Stimulated activated CD8-positive, alpha-beta memory T cell treated with anti-CD3 and anti-CD28 coated beads, Interleukin-15, amount 100 ng/mL, for 24 hours (primary cell): Measurements from ENCODE around the gene COL4A2.
"Not testable (repeated sequence)": the region's sequence is repeated elsewhere in the genome, so short reads cannot be mapped to it uniquely, and the experiment has no call there.

Source experiments
- DNase-seq: peaks from one replicate; pipeline ENCODE4 v3.0.0-alpha.2; 2020; ENCODE audit warnings: low read depth

COL4A2 gene

DNA sequence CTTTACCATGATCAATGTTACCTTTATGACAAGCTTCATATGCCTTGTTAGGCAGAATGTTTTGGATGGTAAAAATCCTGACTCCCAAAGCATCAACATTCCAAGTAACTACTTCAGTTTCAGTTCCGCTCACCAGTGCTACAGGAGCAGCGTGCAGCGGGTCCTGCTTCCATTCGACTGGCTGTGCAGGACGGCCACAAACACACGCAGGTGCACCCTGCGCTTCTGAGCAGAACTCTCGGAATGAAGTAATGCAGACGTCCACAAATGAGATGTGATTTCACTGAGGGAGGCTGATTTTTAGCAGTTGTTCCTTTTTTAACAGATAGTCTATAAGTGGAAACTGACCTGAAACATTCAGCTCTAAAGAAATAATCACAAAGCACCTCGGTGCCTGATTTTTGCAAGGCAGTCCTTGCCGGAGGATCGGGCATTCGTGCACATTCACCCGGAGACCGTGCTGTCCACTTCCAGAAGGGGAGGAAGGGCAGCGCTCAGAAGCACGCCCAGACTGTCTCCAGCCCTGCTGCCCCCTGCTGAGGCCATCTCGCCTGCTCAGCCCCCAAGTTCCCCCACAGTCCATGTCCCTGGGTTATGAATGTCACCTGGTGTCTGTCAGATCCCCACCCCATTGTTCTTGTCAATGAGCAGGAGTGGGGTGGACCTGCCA is 168.6 kb downstream of the COL4A2 start:
- no peak for DNase-seq

DNA sequence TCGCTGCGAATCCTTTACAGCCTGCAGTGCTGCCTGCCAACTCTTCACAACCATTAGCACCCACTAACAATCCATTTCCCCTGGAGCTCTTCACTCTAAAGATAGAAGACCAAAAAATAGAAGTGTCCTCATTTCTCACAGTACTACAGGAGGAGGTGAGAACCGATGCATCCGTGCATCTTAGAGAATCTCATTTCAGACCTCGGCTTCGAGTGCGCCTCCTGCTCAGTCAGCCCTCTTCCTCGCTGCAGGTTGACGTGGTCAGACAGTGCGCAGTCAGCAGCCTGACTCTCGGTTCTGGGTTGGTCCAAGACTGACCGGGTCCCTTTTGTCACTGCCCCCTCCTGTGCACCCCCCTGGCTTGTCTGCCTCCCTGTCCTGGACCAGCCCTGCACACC is 169.1 kb downstream of the COL4A2 start:
- no peak for DNase-seq

DNA sequence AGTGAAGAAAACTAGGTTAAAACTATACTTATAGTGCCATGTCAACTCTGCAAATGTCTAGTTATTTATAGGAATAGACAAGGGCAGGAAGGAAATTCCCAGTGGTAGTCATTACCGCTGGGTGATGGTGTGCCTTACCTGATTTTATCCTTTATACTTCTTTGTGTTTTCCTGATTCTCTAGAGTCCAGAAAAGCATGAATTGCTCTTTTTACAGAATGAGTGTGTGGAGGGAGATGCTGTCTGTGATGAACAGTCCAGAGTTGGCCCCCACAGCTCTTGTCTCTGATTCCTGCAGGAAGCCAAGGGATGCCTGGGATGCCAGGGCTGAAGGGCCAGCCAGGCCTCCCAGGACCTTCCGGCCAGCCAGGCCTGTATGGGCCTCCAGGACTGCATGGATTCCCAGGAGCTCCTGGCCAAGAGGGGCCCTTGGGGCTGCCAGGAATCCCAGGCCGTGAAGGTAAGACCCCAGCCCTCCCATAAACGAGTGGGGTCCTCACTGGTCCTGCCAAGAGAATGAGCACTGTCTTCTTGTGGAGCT is 170.7 kb downstream of the COL4A2 start:
- DNase-seq = no peak

DNA sequence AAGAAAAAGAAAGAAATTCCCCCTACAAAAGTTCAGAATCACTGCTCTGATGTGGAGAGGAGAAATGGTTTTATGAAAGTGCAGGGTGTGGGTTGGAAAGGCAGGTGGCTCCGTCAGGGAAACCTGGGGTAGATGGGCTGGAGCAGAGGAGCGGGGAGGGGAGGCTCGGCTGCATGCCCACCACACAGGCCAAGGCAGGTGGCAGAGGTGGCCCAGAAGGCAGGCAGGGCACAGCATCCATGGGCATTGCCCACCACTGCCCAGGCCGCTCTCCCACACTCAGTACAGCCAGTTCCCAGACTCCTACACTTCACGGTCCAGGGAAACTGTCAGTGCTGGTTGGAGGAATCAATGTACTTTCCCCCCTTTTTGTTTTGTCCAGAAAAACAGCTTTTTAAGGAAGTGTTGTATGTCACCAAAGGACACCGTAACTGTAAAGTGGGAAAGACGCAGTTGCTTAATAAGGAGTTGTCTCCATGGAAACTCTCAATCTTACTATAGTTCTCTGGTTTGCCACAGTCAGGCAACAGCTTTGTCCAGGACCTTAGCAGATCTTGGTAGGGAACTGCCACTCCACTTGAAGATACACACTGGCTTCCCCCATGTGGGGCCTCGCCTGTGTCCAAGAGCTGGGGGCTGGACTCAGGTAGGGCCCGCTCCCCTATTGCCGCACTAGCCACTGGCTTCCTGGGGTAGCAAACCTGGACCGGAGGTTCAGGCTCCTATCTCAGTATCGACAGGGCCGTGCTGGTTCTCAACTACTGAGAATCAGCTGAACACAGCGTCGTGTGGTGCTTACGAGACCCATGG is 171.5 kb downstream of the COL4A2 start:
- no peak for DNase-seq

DNA sequence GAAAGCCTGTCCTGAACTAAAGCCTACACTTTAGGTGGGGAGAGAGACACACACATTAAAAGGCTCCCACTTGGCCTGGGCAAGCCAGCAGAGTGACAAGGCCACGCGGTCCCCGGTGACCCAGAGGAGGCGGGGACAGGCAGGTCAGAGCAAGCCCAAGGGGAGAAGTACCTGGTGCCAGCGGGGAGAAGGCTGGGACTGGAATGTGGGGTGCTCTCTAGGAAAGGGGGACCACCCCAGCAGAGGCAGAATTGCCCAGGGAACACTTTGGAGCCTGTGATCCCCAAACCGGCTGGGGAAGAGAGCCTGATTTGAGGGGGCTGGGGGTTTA is 172.1 kb downstream of the COL4A2 start:
- no peak for DNase-seq

DNA sequence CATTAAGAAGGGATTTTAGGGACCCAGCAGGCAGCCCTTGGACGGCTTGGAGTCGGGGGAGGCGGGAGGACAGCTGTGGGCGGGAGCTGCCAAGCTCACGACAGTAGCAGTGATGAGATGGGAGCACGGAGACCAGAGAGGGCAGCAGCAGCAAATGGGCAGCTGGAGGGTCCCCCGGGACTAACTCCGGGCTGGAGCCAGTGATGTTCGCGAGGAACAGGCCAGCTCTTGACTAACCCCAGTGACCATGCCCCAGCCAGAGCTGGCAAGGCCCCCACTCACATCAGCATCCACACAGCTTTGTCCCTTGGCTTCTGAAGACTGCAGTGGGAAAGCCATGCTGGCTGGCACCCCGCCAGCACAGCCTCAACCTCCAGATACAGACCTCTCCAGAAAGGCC is 172.6 kb downstream of the COL4A2 start:
- no peak for DNase-seq

DNA sequence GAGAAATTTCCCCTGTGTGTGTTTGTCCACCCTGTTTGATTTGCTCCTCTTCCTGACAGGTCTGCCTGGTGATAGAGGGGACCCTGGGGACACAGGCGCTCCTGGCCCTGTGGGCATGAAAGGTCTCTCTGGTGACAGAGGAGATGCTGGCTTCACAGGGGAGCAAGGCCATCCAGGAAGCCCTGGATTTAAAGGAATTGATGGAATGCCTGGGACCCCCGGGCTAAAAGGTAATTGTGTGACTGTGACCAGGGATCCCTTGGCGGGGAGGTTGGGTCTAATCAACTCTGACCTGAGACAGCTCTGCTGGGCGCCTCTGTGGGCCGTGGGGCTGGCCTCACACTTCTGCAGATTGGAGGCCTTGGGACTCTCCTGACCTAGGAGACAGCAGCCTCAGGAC is 173.1 kb downstream of the COL4A2 start:
- no peak for DNase-seq

DNA sequence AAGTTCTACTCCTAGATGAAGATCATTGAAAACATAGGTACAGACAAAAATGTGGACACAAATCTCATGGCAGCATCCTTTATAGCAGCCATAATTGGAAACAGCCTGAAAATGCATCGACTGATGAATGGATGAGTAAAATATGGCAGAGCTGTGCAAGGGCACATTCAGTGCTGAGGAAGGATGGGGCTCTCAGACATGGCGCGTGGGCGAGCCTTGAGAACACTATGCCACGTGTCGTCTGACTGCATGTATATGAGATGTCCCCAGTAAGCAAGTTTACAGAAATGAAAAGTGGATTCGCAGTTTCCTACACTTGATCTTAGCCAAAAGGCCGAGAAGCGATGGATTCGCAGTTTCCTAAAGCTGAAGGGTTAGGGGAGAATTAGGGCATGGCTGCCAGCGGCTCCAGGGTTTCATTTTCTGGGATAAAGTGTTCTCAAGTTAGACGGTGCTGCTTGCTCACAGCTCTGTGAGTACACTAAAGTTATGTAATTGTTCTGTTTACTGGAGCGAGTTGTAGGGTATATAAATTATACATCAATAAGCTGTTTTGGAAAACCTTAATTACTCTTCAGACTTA is 176.4 kb downstream of the COL4A2 start:
- DNase-seq = no peak

DNA sequence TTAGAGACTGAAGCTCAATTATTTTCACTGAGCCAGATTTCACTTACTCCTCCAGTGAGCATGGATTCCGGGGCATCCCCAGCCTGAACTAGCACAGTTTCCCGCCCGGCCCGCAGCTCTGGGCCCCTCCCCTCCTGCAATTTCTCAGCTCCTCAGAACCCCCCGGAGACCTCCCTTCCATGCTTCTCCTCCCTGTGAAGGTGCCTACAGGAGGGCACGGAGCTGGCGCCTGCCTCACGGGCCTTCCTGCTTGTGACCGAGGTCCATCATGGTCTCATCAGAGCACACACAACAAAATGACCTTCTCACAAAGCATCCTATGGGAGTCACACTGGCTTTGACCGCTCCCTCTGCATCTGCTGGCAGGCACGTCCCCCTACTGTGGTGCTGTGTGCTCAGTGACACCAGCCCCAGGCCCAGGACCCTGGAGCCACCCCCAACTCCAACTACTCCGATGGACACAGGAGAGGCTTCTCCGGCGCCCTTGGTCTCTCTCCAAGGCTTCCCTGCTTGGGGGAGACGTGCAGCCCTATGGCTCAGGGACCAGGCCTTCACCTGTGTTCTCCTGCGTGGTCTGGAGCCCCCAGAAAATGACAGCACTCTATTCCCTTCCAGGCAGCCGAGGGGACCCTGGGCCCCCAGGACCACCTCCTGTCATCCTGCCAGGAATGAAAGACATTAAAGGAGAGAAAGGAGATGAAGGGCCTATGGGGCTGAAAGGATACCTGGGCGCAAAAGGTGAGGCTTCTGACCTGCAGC is 177.4 kb downstream of the COL4A2 start:
- DNase-seq = no peak

DNA sequence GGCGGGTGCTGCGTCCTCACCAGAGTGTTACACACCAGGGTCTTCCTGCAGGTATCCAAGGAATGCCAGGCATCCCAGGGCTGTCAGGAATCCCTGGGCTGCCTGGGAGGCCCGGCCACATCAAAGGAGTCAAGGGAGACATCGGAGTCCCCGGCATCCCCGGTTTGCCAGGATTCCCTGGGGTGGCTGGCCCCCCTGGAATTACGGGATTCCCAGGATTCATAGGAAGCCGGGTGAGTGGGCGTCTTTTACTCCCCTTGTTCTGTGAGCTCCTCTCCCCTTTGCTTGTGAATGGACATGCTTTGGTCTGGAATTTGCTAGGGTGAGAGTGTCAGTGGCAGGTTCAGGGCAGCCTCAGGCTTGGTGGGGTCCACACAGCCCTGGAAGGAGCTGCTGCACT is 178.5 kb downstream of the COL4A2 start:
- no peak for DNase-seq

DNA sequence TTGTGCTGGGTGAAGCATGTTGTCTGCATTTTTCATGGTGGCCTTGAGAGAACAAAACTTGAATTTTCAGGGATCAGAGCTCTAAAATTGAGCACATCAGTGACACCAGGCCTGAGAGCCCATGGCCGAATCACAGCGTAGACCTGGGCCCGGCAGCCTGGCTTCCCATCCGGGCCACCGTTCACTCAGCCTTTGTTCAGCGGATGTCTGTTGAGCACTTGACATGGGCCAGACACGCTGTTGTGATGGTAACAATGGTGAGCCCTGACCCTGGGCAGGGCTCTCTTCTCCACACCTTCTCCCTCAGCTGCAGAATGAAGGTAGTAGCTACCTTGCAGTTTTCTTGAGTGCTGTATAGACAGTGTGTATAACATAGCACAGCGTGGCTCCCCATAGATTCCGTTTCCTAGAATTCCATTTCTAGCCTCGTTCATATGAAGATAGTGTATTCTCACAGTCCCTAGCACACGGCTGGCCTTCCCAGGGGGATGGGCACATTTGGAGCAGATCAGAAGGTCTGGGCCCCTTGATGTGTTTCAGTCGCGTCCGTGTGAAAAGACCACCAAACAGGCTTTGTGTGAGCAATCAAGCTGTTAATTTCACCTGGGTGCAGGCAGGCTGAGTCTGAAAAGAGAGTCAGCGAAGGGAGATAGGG is 179.1 kb downstream of the COL4A2 start:
- no peak for DNase-seq

DNA sequence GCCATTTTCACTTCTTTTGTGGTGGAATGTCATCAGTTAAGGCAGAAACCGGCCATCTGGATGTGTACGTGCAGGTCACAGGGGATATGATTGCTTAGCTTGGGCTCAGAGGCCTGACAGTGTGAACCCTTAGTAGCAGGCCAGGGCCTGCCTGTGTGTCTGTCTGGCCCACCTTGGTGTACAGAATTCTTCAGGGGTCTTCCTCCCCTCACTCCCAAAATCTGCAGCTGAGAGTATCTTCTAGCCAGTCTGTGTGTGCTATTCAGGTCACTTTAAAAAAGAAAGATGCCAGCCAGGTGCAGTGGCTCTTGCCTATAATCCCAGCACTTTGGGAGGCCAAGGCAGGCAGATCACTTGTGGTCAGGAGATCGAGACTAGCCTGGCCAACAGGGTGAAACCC is 179.8 kb downstream of the COL4A2 start:
- not testable (repeated sequence) for DNase-seq

DNA sequence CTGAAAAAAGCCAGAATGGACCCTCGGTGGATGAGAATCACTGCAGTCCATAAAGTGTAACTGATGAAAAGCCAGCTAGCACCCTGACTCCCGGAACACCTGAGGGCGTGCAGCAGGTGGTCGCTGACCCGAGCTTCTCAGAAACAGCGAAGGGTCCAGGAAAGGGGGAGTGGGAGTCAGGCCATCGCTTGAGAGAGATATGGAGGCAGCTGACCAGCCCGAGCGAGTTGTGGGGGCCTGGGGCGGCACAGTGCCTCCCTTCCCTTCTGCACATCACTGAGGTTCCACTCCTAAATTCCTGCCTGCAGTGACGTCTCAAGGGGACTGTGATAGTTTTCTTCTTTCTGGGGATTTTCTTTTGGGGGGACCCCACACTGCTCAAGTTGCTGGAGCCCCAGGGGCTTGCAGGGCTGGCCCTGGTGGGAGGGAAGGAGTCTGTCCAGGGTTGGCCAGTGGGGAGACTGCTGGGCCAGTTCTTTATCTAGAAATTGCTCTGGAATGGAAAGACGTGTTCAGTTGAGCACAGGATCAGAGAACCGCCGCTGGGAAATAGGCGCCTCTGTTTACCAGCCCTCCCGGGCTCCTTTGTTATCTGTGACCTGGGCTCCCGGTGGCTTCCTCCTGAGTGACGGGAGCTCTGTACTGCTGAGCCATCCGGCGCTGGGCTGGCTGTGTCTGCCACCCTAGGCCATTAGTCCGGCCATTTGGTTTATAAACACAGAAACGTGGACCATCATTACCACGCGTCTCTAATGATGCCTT is 183.1 kb downstream of the COL4A2 start:
- no peak for DNase-seq

DNA sequence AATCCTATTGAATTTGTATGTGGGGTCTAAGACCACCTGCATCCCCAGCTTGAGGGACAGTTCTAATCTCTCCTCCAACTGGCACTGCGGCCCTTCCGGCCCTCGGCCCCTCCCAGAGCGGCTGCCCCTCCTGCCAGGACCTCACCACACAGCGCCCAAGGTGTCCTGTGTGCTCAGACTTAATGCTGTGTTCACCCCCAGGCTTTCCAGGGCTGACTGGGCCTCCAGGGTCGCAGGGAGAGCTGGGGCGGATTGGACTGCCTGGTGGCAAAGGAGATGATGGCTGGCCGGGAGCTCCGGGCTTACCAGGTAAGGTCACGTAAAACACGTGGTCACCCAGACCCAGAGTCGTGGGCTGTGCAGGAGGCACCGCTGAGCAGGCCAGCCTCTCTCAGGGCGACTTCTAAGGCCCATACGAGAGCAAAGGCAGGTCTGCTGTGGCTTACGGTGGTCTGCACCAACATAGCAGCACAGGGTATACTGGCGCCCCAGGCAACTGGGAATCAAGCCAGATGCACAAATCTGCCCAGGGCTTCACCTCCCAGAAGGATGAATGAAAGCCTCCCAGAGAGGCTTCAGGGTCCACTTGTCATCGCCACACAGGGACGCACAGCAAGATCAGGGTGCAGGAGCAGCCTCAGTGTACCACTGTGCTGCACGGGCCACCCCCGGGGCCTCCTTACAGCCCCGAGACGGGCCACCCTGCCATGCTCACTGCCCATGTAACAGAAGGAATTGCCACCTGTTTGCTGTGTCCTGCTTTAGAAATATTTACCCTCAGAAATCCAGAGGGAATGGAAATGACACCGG is 185.0 kb downstream of the COL4A2 start:
- no peak for DNase-seq

DNA sequence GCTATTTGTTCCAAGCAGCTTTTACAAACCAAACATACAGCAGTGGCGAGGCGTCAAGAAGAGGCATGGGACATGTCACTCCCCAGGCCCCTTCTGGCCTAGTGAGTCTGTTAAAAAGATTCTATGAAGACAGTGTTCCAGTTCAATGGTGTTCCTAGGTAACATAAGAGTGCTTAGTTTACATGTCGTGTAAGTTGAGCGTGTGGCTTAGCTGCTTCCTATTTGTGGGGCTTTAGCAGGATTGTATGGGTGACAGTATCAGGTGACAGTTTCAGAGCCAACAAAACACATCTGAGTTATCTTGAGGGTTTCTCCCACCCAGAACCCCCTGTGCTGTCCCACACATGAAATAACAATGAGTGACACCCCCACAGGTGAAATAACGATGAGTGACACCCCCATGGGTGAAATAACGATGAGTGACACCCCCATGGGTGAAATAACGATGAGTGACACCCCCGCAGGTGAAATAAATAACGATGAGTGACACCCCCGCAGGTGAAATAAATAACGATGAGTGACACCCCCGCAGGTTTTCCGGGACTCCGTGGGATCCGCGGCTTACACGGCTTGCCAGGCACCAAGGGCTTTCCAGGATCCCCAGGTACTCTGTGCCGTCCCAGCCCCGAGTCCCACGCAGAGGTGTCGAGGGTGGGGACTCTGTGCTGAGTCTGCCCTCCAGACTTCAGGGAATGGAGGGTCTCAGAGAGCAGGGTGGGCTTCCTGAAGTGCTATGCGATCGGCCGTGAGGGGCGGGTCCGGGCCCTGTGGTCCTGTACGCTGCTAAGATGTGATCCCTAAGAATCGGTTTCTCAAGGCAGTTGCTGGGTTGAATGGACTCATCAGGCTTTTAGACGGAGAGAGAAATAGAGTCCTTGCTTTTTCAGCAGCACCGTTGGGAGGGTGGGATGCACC is 185.9 kb downstream of the COL4A2 start:
- no peak for DNase-seq

DNA sequence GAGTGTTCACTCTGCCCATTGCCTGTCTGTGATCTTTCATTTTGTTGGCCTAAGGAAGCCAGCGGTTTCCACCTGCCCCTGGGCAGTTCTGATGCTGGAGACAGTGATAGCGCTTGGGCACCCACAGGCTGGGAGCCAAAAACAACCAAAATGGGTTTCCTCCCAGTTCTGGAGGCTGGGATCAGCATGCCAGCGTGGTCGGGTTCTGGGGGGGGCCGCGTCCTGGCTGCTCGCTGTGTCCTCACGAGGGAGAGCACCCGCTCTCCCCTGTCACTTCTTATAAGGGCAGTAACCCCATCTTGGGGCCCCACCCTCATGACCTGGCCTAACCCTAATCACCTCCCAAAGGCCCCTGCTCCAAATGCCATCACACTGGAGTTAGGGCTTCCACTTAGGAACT is 186.5 kb downstream of the COL4A2 start:
- DNase-seq = no peak

DNA sequence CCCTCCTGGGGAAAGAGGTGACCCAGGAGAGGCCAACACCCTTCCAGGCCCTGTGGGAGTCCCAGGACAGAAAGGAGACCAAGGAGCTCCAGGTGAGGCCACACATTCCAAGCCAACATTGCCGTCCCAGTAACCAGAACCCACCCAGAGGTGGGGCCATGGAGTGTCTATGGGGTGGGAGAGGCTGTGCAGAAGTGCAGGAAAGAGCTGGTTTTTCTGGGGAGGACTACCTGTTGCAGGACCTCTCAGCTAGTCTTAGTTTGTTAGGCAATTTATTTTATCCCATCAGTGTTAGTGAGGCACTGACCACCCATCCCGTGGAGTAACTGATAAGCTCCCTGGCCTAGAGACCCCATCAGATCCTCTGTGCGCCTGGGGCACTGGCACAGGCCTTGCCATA is 188.3 kb downstream of the COL4A2 start:
- DNase-seq = no peak

DNA sequence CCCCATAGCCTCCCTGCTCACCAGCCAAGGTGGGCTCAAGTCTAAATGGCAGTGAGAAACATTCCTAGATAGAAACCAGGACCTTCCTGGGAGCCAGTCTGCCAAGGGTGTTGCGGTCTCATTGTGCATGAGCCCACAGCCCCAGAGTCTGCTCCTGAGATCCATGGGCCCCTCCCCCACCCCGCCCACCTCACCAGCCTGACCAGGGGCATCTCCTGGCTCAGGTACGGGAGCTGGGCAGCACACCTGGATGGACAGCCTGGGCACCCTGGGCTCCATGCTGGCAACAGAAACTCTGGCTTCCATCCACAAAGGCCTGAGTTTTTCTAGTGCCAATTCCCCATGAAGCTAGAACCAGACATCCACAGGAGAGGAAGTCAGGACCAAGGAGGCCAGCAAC is 188.8 kb downstream of the COL4A2 start:
- DNase-seq = no peak

DNA sequence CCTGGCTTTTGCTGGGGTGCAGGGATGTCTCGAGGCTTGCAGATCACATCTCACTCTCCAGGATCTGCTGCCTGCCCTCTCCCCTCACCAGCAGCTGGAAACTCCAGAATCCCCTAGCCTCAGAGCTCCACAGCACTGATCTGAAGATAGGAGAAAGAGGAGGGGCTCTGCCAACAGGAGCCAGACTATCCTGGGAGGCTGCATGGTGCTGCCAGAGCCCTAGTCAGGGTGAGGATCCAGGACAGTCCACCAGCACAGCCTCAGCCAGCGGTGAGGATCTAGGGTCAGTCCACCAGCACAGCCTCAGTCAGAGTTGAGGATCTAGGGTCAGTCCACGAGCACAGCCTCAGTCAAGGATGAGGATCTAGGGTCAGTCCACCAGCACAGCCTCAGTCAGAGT is 189.2 kb downstream of the COL4A2 start:
- no peak for DNase-seq
